Endothelial cell of umbilical vein (primary cell): ENCODE measurements around the gene ACOT7. TPM values are rescaled to one million over a fixed set of nuclear protein-coding genes. Genes with fewer than 3 reads are reported as not detected.

Source experiments
- BruUV-seq: library from RNA; stranded (reverse); fragments of 400-500 nt; replicated peaks from 2 replicates; lab custom pipeline; 2021; lab: Mats Ljungman, UMichigan
- CTCF ChIA-PET: fragments of 300-600, 350-600 bp; sonication (Branson Sonifier 250); formaldehyde crosslinking; loops from one replicate; lab custom pipeline; 2021; ENCODE audit warnings: antibody characterized with exemption, inconsistent platforms; lab: Charles Lee
- POLR2A ChIA-PET: fragments of 300-600, 350-600 bp; sonication (Branson Sonifier 250); formaldehyde crosslinking; loops from one replicate; lab custom pipeline; 2021; ENCODE audit warnings: antibody characterized with exemption, inconsistent platforms; lab: Charles Lee
- DNase-seq: peaks from one replicate; pipeline ENCODE4 v3.0.0-alpha.2; 2011; ENCODE audit warnings: low read depth, low spot score
- FAIRE-seq: peaks from 2 replicates; lab custom pipeline; 2011; peaks lifted over from hg19 to GRCh38; lab: Jason Lieb, UNC
- H2AFZ ChIP-seq: 2 replicates; pipeline ENCODE4 v1.6.0; 2012; ENCODE audit warnings: low read depth, low read length, control low read depth, inconsistent platforms
- H3K27ac ChIP-seq: 2 replicates; pipeline ENCODE4 v1.5.1; 2011; ENCODE audit warnings: low read depth, mild to moderate bottlenecking, control low read depth, low read length, moderate library complexity; ENCODE audit not compliant: insufficient read depth
- H3K27me3 ChIP-seq, 2 experiments: 2 replicates each; pipeline versions ENCODE4 v1.6.0 to v1.6.1; 2011; ENCODE audit warnings: low read length in 2 of 2, mixed read lengths in 1 of 2; ENCODE audit not compliant: control insufficient read depth in 2 of 2, insufficient read depth in 2 of 2
- H3K36me3 ChIP-seq, 2 experiments: 2 replicates in 1 of 2; 3 replicates in 1 of 2; pipeline ENCODE4 v1.5.1; 2011; ENCODE audit warnings: low read length in 2 of 2, mild to moderate bottlenecking in 1 of 2, moderate library complexity in 1 of 2; ENCODE audit not compliant: control insufficient read depth in 2 of 2, insufficient read depth in 2 of 2; ENCODE audit errors: extremely low read depth in 1 of 2
- H3K4me1 ChIP-seq: 3 replicates; pipeline ENCODE4 v1.5.1; 2011; ENCODE audit warnings: mild to moderate bottlenecking, low read length; ENCODE audit not compliant: control insufficient read depth, insufficient read depth; ENCODE audit errors: extremely low read depth
- H3K4me2 ChIP-seq: 2 replicates; pipeline ENCODE4 v1.6.1; 2011; ENCODE audit warnings: low read length, control low read depth, mixed read lengths; ENCODE audit not compliant: insufficient read depth
- H3K4me3 ChIP-seq, 3 experiments: fragments of 200-600 bp in 1 of 3; sonication (generic), shearing (Covaris generic) in 1 of 3; replicated peaks in 1 of 3; 2 replicates each; pipeline ENCODE4 v1.5.1; 2011 to 2016; ENCODE audit warnings: control low read depth in 3 of 3, low read length in 3 of 3, mild to moderate bottlenecking in 2 of 3, inconsistent platforms in 1 of 3, low read depth in 1 of 3, moderate library complexity in 1 of 3; ENCODE audit not compliant: insufficient read depth in 1 of 3
- H3K79me2 ChIP-seq: 2 replicates; pipeline ENCODE4 v1.6.0; 2012; ENCODE audit warnings: low read length, inconsistent platforms; ENCODE audit not compliant: control insufficient read depth, insufficient read depth
- H3K9ac ChIP-seq: replicated peaks from 2 replicates; pipeline ENCODE3; 2011; ENCODE audit warnings: low read length, control low read depth; ENCODE audit not compliant: insufficient read depth; ENCODE audit errors: extremely low read depth
- H3K9me1 ChIP-seq: replicated peaks from 3 replicates; pipeline ENCODE4 v1.6.0; 2011; ENCODE audit warnings: mild to moderate bottlenecking, low read length; ENCODE audit not compliant: control insufficient read depth, insufficient read depth; ENCODE audit errors: extremely low read depth
- H3K9me3 ChIP-seq: replicated peaks from 2 replicates; pipeline ENCODE4 v1.5.1; 2012; ENCODE audit warnings: low read length, inconsistent platforms; ENCODE audit not compliant: control insufficient read depth, insufficient read depth
- H4K20me1 ChIP-seq: replicated peaks from 2 replicates; pipeline ENCODE3; 2011; ENCODE audit warnings: mild to moderate bottlenecking, low read length; ENCODE audit not compliant: control insufficient read depth, insufficient read depth; ENCODE audit errors: extremely low read depth
- CTCF ChIP-seq, 2 donors: IDR thresholded peaks; 1 replicate in 1 of 2; 2 replicates in 1 of 2; pipeline ENCODE4 v1.5.1; 2011; ENCODE audit warnings: low read length in 2 of 2, mild to moderate bottlenecking in 2 of 2, moderate library complexity in 2 of 2, control low read depth in 1 of 2, inconsistent platforms in 1 of 2, low read depth in 1 of 2; ENCODE audit not compliant: insufficient read depth in 1 of 2; ENCODE audit errors: extremely low read depth in 1 of 2
- EZH2 ChIP-seq: IDR thresholded peaks from 2 replicates; pipeline ENCODE4 v1.6.1; 2012; ENCODE audit warnings: borderline replicate concordance, low read depth, mild to moderate bottlenecking, moderate library complexity, low read length, inconsistent platforms; ENCODE audit not compliant: severe bottlenecking
- FOS ChIP-seq: IDR thresholded peaks from 2 replicates; pipeline ENCODE4 v1.6.1; 2011; ENCODE audit warnings: mild to moderate bottlenecking, low read length, moderate library complexity, borderline replicate concordance; ENCODE audit not compliant: insufficient read depth
- GATA2 ChIP-seq: IDR thresholded peaks from 2 replicates; pipeline ENCODE4 v1.7.0; 2011; ENCODE audit warnings: low read depth, mild to moderate bottlenecking, moderate library complexity, mixed read lengths, low read length; ENCODE audit not compliant: insufficient read length, insufficient read depth
- JUN ChIP-seq: IDR thresholded peaks from 2 replicates; pipeline ENCODE4 v1.6.1; 2011; ENCODE audit warnings: borderline replicate concordance, low read depth; ENCODE audit not compliant: insufficient read length, insufficient read depth
- MAX ChIP-seq: IDR thresholded peaks from 2 replicates; pipeline ENCODE4 v1.6.1; 2011; ENCODE audit not compliant: insufficient read depth, insufficient read length
- MYC ChIP-seq: IDR thresholded peaks from one replicate; pipeline ENCODE4 v1.6.1; 2011; ENCODE audit warnings: mild to moderate bottlenecking, low read depth, low read length
- POLR2A ChIP-seq: IDR thresholded peaks from 2 replicates; pipeline ENCODE4 v1.6.1; 2012; ENCODE audit warnings: low read depth, mild to moderate bottlenecking, control low read depth, low read length
- POLR2AphosphoS5 ChIP-seq: IDR thresholded peaks from 2 replicates; pipeline ENCODE4 v1.6.1; 2012; ENCODE audit warnings: low read depth, mild to moderate bottlenecking, control low read depth, low read length, moderate library complexity; ENCODE audit not compliant: insufficient read depth
- dilution Hi-C: fragments of 300-500 bp; cut with MboI; formaldehyde crosslinking; loops from one replicate; pipeline ENCODE4 v1.15.0; 2019; ENCODE audit warnings: low sequenced_read_pairs; ENCODE audit not compliant: extremely low pct_ligation_motif_present
- intact Hi-C: fragments of 100-400 bp; cut with micrococcal nuclease; formaldehyde crosslinking; loops from one replicate; pipeline ENCODE4 v1.10.0; 2022
- polyA plus RNA-seq, 4 experiments: library from polyadenylated mRNA; depleted of rRNA in 3 of 4; stranded (reverse) in 3 of 4; unstranded in 1 of 4; fragments of >200 nt; gene quantifications; 2 replicates each; pipeline versions ENCODE4 v1.2.1 to v1.2.3, GENCODE V29; 2011 to 2012; ENCODE audit warnings: missing spikeins in 1 of 4
- total RNA-seq: library from RNA; stranded (reverse); gene quantifications from 2 replicates; pipeline ENCODE4 v1.2.3, GENCODE V29; 2021

ACOT7 gene
- total and polyA plus RNA-seq, 2 donors (not counting 3 experiments of a cell fraction or from before 2014, with no cell fraction given): 69.4 to 105 TPM

DNA sequence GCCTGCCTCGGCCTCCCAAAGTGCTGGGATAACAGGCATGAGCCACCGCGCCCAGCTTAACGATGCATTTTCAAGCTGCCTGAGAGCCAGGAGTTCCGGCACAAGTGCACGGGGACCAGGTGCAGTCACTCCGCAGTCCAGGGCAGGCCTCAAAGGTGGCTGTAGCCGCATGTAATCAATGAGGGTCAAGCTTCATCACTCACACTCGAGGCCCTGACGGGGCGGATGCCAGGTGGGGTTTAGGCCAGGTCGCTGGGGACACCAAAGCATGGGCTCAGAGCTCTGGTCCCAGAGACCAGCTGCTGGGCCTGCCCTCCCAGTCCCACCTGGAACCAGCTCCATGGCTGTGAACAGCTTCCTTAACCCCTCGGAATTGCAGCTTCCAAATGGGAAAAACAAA is 106.5 kb downstream of the ACOT7 start:
- Histone ChIP-seq H3K27me3 (no peaks in the 10 kb centered on the region), H3K4me1 (no peaks in the 10 kb centered on the region), H3K4me3 (no peak overlapping the region), H2AFZ (no peak overlapping the region), H3K79me2 (no peaks in the 10 kb centered on the region), H3K9me1 (no peaks in the 10 kb centered on the region), H3K9me3 (no peaks in the 10 kb centered on the region), H3K4me2 (no peak overlapping the region), H3K27ac (no peak overlapping the region), H4K20me1 (no peaks in the 10 kb centered on the region), H3K9ac (no peak overlapping the region), H3K36me3 (no peaks in the 10 kb centered on the region)
- BruUV-seq: no TSS peak
- DNase-seq (no peak), FAIRE-seq (no peak)
- CTCF ChIA-PET: no interaction called here
- TF ChIP-seq FOS (no peak), CTCF (IDR thresholded peaks at IDR 0.05; ENCODE audit: extremely low read depth in 1 of 2, insufficient read depth in 1 of 2, low read depth in 1 of 2, low read length in 2 of 2) (no peak), MYC (no peak), POLR2AphosphoS5 (no peak), EZH2 (no peak), GATA2 (no peak), JUN (no peak), POLR2A (no peak), MAX (no peak)
- dilution Hi-C loops: no loop called here
- intact Hi-C loops: no loop called here
- POLR2A ChIA-PET: no interaction called here
